ENCODE results near the gene TYW5. TPM values are rescaled to one million over a fixed set of nuclear protein-coding genes. Genes with fewer than 3 reads are reported as not detected.

The TYW5 gene
- total RNA-seq, 1 experiment from 2014 or later = 7.1 TPM

- ATAC-seq (peak; percentile 75), DNase-seq (ENCODE audit: low read depth, low spot score) (no peak)
- H3K4me1 ChIP-seq (ENCODE audit: control insufficient read depth, insufficient read depth, low read length) = peaks cover 5% of the 10 kb centered on the region
- peak overlapping the region; percentile 98 for H3K27ac ChIP-seq (ENCODE audit: low read length)
- no peak for TF ChIP-seq REST (IDR thresholded peaks at IDR 0.05; ENCODE audit: insufficient read depth in 1 of 2, low read depth in 2 of 2, low read length in 1 of 2)
- no peak for TF ChIP-seq SIN3A (IDR thresholded peaks at IDR 0.05; ENCODE audit: borderline replicate concordance, insufficient read depth, low read depth, low read length)
- no peak for TF ChIP-seq POLR2AphosphoS5 (IDR thresholded peaks at IDR 0.05; ENCODE audit: low read depth, low read length)
- no peak for TF ChIP-seq TCF7L2 (IDR thresholded peaks at IDR 0.05; ENCODE audit: low read depth, low read length)
- TF ChIP-seq, protein P1, sequence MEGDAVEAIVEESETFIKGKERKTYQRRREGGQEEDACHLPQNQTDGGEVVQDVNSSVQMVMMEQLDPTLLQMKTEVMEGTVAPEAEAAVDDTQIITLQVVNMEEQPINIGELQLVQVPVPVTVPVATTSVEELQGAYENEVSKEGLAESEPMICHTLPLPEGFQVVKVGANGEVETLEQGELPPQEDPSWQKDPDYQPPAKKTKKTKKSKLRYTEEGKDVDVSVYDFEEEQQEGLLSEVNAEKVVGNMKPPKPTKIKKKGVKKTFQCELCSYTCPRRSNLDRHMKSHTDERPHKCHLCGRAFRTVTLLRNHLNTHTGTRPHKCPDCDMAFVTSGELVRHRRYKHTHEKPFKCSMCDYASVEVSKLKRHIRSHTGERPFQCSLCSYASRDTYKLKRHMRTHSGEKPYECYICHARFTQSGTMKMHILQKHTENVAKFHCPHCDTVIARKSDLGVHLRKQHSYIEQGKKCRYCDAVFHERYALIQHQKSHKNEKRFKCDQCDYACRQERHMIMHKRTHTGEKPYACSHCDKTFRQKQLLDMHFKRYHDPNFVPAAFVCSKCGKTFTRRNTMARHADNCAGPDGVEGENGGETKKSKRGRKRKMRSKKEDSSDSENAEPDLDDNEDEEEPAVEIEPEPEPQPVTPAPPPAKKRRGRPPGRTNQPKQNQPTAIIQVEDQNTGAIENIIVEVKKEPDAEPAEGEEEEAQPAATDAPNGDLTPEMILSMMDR (IDR thresholded peaks at IDR 0.05) = no peak
- H3K9me3 ChIP-seq (ENCODE audit: control insufficient read depth, insufficient read depth, low read depth, low read length) = no peaks in the 10 kb centered on the region
- peak overlapping the region; percentile 77 to 97 for H3K4me3 ChIP-seq (ENCODE audit: low read depth in 2 of 2, low read length in 2 of 2)
- TSS peak; percentile 78 for BruUV-seq (replicated peaks)
- ChIA-PET CTCF (no interaction called here), POLR2A (interaction anchor here (0.6 kb wide), 2 partner anchors 42 to 546 kb away, joined by 3 to 6 read pairs; no protein-coding TSS in a partner anchor)
- H3K36me3 ChIP-seq (ENCODE audit: control insufficient read depth, insufficient read depth, low read length) = peaks cover 20% of the 10 kb centered on the region
- no peaks in the 10 kb centered on the region for H3K27me3 ChIP-seq (ENCODE audit: control insufficient read depth, insufficient read depth, low read length)
- intact Hi-C loops (cut with micrococcal nuclease; ENCODE audit: unreplicated experiment) (no loop called here), in situ Hi-C loops (cut with HindIII; ENCODE audit: low pct_unique_long_range_greater_than_20kb, low sequenced_read_pairs) (no loop called here)
Measured at GRCh38 chr2:199955007-199955338, 318 bp downstream of the TYW5 start.

GRCh38 chr2:199951023-199951422, 4.3 kb downstream of the TYW5 start:
- Histone ChIP-seq H3K36me3 (ENCODE audit: control insufficient read depth, insufficient read depth, low read length) (peaks cover 26% of the 10 kb centered on the region), H3K9me3 (ENCODE audit: control insufficient read depth, insufficient read depth, low read depth, low read length) (no peaks in the 10 kb centered on the region), H3K4me3 (ENCODE audit: low read depth in 2 of 2, low read length in 2 of 2) (no peak overlapping the region), H3K4me1 (ENCODE audit: control insufficient read depth, insufficient read depth, low read length) (peaks cover 5% of the 10 kb centered on the region; the same call in 1 of the 2 replicates), H3K27me3 (ENCODE audit: control insufficient read depth, insufficient read depth, low read length) (no peaks in the 10 kb centered on the region), H3K27ac (ENCODE audit: low read length) (no peak overlapping the region)
- DNase-seq (ENCODE audit: low read depth, low spot score) = no peak
- no peak for TF ChIP-seq TCF7L2 (IDR thresholded peaks at IDR 0.05; ENCODE audit: low read depth, low read length)
- no peak for TF ChIP-seq REST (IDR thresholded peaks at IDR 0.05; ENCODE audit: insufficient read depth in 1 of 2, low read depth in 2 of 2, low read length in 1 of 2)
- TF ChIP-seq POLR2AphosphoS5 (IDR thresholded peaks at IDR 0.05; ENCODE audit: low read depth, low read length) = no peak
- TF ChIP-seq, protein P1 (IDR thresholded peaks at IDR 0.05) = no peak
- no peak for TF ChIP-seq SIN3A (IDR thresholded peaks at IDR 0.05; ENCODE audit: borderline replicate concordance, insufficient read depth, low read depth, low read length)
- in situ Hi-C loops (cut with HindIII; ENCODE audit: low pct_unique_long_range_greater_than_20kb, low sequenced_read_pairs) (no loop called here), intact Hi-C loops (cut with micrococcal nuclease; ENCODE audit: unreplicated experiment) (no loop called here)
- ChIA-PET CTCF (no interaction called here), POLR2A (no interaction called here)
- no peak for ATAC-seq
- BruUV-seq (replicated peaks) = no TSS peak
